Cardiac ventricle fibroblast (primary cell): Measurements from ENCODE around the gene MYCBP. TPM values are rescaled to one million over a fixed set of nuclear protein-coding genes. Genes with fewer than 3 reads are reported as not detected.

Experiments
- total RNA-seq: library from RNA; depleted of rRNA; stranded (reverse); fragments of >200 nt; gene quantifications from 2 replicates; pipeline ENCODE4 v1.2.3, GENCODE V29; 2015

The MYCBP gene
- total RNA-seq, result 9.8 and 10.2 TPM in 2 replicates

GRCh38 chr1:38873027-38873969, at the start of gene MYCBP:
TSS of gene MYCBP (minus strand) at chr1:38873348. CDS start at chr1:38873305, 43 bp downstream.

DNA sequence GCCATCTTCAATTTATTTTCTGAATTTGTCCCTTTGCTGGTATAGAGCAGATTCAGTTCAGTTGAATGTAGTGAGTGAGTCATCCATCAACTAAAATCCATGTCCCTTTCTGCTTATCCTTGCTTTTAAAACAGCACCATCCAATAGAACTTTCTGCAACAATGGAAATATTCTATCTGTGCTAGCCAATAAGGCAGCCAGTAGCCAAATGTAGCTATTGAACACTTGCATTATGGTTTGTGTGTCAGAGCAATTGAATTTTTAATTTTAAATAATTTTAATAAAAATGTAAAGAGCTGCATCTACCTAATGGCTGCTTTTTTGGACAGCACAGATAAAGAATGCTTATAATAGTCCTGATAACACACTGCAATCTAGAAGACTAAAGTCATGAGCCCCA, 8.3 kb upstream of the MYCBP start, which contains the start of gene GJA9:
Gene GJA9, minus strand, starts transcription at position 101 of the 400 bp plus-strand sequence. CDS start 5,489 bp downstream, outside the sequence.

GRCh38 chr1:38859561-38860453, 13.3 kb downstream of the MYCBP start, which contains the start of gene RRAGC:
TSS of gene RRAGC (minus strand) at chr1:38859772. CDS start at chr1:38859646, 126 bp downstream.

Other genes with a start within 250 kb of the MYCBP start
- 18.0 and 29.7 TPM in 2 replicates for gene RRAGC, start 13.6 kb downstream of the MYCBP start, total RNA-seq
- gene GJA9, start 8.2 kb upstream of the MYCBP start, total RNA-seq, result not detected in 2 replicates
- gene RHBDL2, start 68.5 kb upstream of the MYCBP start, total RNA-seq, result not detected in 2 replicates
- 27.2 and 33.3 TPM in 2 replicates for gene AKIRIN1, start 117.9 kb upstream of the MYCBP start, total RNA-seq
- gene NDUFS5, start 153.0 kb upstream of the MYCBP start, total RNA-seq, result 443 and 507 TPM in 2 replicates